NCI-H226 (cell line): Measurements from ENCODE around the gene RECK.
"Not testable (repeated sequence)": the region's sequence is repeated elsewhere in the genome, so short reads cannot be mapped to it uniquely, and the experiment has no call there.

Experiments used
- DNase-seq: peaks from one replicate; pipeline ENCODE4 v3.0.0-alpha.2; 2015

Gene RECK

DNA sequence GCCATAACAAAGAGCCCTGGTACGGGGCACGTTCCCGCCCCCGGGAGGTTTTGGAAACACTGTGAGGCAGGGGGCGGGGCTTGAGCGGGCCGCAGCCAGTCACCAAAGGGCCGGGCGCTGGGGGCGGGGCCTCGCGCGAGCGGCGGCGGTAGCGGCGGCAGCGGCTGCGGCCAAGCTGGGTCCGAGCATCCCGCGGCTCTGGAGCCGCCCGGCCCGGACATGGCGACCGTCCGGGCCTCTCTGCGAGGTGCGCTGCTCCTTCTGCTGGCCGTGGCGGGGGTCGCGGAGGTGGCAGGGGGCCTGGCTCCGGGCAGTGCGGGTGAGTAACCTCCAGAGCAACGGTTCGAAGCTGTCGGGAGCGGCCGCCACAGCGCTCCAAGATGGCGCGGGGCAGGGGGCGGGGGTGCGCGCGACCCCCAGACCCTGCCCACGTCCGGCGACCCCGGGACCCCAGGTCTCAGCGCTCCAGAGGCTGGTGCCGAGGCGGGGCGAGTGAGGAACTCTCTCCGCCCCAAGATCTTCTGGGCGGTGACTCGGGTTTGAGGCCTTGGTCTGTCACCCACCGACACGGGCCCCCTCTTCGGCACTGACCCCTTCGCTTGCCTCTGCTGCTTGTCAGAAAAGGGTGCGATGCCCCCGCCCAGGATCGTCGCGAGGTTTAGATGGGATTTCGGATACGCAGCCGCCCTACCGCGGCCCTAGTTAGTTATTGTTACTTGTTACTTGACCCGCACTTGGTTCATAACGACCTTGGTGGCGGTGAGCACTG, at the start of gene RECK:
RECK (plus strand) TSS at position 134 of the 769 bp plus-strand sequence; CDS start at position 220, 86 bp downstream.
- peak; percentile 63 for DNase-seq

GRCh38 chr9:35990155-35990554, 46.6 kb upstream of the RECK start:
- DNase-seq = no peak

- DNase-seq = not testable (repeated sequence)
Observed at GRCh38 chr9:35993136-35993535, 43.6 kb upstream of the RECK start.

DNA sequence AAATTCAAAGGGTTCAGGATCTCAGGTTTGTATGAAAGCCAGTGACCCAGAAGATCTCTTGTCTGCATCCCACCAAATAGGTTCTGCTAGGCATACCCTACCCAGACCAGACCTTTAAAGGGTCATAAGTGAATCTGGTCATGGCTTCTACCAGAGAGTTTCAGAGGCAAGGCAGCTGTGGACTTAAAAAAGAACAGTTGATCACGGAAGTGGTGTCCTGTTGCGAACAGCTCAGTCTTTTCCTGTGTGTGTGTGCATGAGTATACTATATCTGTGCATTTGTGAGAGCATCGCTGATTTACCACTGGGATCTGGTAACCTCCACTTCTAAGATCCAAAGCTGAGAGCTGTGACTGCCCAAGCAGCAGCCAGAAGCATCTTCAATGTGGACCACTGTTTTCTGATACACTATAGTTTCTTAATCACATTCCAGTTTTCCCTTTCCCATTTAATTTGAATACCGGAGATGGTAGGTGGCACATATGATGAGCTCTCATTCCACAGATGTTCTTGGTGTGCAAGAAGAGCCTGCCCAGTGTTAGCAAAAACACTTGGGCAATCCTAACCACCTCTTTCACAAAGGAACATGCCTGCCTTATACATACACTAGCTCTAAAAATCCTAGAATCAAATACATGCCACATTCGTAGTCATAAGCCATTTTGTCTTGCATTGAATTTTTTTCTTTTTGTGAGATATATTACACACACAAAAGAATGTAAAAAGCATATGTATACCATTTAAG, 42.6 kb upstream of the RECK start:
- DNase-seq = no peak

- no peak for DNase-seq
Observed at GRCh38 chr9:35994959-35995358, 41.8 kb upstream of the RECK start.

GRCh38 chr9:35996358-35996970, 40.2 kb upstream of the RECK start:
- DNase-seq = peak; percentile 14

DNA sequence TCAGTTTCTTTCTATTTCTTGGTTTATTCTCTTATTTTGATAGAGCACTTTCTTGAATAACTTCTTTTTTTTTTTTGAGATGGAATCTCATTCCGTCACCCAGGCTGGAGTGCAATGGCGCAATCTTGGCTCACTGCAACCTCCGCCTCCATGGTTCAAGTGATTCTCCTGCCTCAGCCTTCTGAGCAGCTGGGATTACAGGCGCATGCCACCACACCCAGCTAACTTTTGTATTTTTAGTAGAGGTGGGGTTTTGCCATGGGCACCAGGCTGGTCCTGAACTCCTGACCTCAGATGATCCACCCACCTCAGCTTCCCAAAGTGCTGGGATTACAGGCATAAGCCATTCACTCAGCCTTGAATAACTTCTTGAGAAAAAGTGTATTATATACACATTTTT, 39.7 kb upstream of the RECK start:
- not testable (repeated sequence) for DNase-seq

DNA sequence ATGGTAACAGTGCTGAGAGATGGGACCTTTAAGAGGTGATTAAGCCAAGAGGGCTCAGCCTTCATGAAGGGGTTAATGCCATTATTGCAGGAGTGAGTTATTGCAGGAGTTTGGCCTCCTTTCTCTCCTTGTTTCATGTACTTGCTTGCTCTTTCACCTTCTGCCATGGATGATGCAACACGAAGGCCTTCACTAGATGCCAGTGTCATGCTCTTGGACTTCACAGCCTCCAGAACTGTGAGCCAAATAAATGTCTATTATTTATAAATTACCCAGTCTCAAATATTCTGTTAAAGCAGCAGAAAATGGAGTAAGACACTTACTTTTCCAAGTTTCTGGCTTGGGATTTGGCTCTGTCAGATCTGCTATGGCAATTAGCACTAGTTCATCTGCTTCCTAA, 38.4 kb upstream of the RECK start:
- DNase-seq = no peak

- DNase-seq = no peak
Observed at GRCh38 chr9:36005891-36006290, 30.8 kb upstream of the RECK start.

DNA sequence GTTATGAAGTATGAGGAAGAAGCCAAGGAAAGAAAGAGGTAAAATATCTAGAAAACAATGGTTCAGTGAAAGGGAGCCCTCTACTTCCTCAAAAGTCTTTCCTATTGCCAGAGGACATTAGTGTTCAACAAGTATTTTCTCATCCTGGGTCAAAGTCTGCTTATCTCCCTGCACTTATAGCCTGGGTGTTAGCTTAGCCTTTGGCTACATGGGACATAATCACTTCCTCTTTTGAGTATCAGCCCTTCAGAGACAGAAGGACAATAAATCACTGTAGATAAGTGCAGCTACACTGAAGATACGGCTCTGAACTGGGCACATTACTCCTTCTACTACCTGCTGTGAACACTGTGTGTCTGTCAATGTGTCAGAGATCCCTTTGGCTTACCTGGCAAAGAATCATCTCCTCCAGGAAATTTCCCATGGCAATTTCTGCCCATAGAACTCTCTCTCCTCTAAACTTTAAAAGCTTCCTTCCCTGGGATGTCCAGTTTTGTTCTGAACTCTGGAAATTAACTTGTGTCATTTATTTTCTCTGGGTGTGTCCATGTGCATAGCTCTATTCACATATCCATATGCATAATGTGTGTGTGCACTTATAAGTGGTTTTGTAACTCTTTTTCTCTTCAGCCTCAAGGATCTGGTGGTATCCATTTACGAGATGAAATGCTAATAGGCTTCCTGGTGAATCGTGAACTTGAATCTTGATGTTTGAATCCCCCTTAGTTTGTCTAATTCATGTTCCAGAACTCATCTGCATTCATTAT, 30.0 kb upstream of the RECK start:
- DNase-seq = no peak

- no peak for DNase-seq
Observed at GRCh38 chr9:36007316-36007708, 29.4 kb upstream of the RECK start.

- no peak for DNase-seq
Observed at GRCh38 chr9:36007852-36008251, 28.9 kb upstream of the RECK start.

DNA sequence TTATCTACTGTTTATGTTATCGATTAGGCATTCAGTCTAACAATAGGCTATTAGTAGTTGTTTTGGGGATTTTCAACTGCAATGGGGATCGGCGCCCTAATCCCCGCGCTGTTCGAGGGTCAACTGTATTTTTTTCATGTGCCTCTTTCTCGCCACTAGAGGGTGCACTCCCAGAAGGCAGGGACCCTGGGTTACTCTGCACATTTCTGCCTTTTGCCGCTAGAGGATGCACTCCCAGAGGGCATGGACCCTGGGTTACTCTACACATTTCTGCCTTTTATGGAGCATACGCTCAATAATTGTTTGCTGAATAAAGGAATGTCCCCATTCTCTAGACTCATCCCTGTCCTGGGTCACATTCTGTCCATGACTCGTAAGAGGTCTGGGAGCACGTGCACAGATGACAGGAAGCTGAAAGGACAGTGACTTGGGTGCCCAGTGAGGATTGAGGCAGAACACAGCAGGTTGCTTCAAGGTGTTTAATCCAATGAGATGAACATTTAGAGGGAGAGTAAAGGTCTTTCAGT, 27.9 kb upstream of the RECK start:
- peak; percentile 33 for DNase-seq

DNA sequence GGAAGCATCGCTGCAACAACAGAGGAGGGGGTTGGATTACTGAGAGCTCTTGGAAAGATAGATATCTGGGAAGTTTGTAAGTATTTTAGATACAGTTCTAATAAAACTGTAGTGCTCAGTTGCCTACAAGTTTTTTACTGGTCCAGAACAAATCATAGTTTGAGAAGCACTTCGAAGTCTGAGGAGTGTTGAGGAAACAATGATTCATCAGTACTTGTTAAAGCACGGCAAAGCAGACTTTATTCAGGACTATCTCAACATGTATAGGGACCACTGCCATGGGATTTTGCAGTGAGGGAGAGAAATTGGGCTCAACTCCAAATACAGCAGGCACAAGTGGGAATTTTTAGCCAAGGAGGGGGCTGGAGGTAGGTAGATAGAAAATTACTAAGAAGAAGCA, 25.3 kb upstream of the RECK start:
- DNase-seq = no peak

DNA sequence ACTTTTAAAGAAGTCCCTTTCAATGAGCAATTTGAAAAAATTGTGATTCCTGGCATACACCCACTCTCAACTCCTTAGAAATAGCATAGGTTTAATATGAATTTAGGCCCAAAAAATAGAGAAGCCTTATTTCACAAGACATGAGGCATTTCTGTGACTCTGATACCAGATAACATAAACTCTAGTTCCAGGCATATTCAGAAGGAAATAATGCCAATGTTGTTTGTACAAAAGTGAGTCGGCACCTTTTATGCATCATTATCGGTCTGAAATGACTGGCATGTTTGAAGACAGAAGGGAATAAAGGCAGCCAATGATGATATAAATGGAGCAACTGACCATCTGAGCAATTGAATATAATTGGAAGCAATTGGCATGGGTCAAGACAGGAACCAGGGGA, 19.4 kb upstream of the RECK start:
- DNase-seq = no peak

GRCh38 chr9:36018129-36018528, 18.6 kb upstream of the RECK start:
- no peak for DNase-seq

DNA sequence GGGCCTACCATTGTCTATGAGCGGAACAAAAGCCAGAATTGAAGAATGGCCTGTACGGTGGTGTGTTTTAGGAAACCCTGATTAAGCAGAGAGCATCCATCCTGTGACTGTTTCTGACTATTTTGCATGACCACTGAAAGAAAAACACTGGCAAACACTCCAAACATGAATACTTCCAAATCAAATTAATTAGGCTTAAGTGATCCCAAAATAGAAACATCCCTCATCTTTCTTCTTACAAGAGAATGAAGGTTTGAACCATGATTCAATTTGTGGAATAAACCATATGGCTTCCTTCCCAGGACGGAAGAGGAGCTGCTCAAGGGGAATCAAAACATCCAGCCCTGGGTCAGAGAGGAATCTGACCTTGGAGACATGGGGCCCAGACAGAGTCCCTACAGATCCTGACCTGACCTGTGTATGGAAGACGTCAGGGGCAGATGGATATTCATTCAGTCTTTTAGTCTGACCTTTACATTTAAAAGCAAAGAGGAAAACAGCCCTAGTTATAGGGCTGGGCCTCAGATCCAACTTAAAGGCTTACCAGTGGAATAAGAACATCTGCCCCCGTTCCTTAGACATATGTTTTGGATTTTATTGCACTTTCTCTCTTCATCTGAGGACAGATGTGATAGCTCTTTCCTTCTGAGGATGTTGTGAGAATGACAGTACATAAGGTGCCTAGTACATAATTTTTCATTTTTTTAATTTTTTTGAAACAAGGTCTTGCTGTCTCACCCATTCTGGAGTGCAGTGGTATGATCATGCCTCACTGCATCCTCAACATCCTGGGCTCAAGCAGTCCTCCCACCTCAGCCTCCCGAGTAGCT, 17.6 kb upstream of the RECK start:
- DNase-seq = no peak

DNA sequence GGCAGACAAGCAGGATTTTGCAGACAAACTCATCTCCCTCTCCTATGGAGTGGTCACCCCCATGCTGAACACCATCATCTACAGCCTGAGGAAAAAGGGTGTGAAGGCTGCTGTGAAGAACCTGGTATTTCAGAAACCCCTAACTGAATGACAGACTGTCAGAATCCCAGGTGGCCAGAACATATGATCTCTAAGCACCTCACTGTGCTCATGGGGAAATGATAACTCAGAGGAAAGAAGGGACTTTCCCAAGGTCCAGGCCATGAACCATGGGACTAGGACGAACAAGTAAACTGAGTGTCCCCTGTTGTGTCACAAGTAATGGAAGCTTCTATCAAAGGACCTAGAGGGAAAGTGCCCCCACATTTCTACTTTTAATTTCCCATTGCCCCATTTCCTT, 14.7 kb upstream of the RECK start:
- DNase-seq = no peak

GRCh38 chr9:36023260-36024048, 13.3 kb upstream of the RECK start:
- DNase-seq = peak; percentile 16

- no peak for DNase-seq
Observed at GRCh38 chr9:36025746-36026145, 11.0 kb upstream of the RECK start.

GRCh38 chr9:36029202-36029601, 7.5 kb upstream of the RECK start:
- DNase-seq = no peak
